Activated naive CD8-positive, alpha-beta T cell (primary cell): ENCODE results near the gene GPR78.
"Not testable (repeated sequence)": the region's sequence is repeated elsewhere in the genome, so short reads cannot be mapped to it uniquely, and the experiment has no call there.

Experiments used
- H3K27ac Mint-ChIP-seq: one replicate; pipeline ENCODE4 v1.8.0; 2021; ENCODE audit warnings: mixed read lengths
- H3K27me3 Mint-ChIP-seq: one replicate; pipeline ENCODE4 v1.8.0; 2021; ENCODE audit warnings: mixed read lengths
- H3K36me3 Mint-ChIP-seq: one replicate; pipeline ENCODE4 v1.8.0; 2021; ENCODE audit warnings: mixed read lengths
- H3K4me1 Mint-ChIP-seq: one replicate; pipeline ENCODE4 v1.8.0; 2021; ENCODE audit warnings: low read depth, mixed read lengths
- H3K4me3 Mint-ChIP-seq: one replicate; pipeline ENCODE4 v1.8.0; 2021; ENCODE audit warnings: mild to moderate bottlenecking, mixed read lengths
- H3K9me3 Mint-ChIP-seq: one replicate; pipeline ENCODE4 v1.8.0; 2021; ENCODE audit warnings: low read depth, mixed read lengths

Gene GPR78

DNA sequence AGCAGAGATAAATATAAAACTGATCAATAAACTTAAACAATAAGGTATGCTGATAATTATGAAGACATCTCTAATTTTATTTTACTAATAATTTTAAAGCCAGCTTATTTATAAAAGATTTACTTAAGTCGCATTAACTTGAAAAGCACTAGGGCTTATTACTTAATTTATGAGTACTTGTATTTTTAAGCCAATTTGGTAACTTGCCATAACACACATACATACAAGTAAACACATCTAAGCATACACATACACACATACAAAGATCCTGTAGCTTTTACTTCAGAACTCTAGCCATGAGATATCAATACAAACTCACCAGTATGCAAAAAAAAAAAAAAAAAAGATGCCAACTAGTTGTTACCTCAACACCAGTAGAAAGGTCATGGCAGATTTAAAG, 10.0 kb upstream of the GPR78 start:
- Mint-ChIP-seq H3K9me3 (no peaks in the 10 kb centered on the region), H3K36me3 (no peaks in the 10 kb centered on the region), H3K4me3 (no peak overlapping the region), H3K27me3 (peaks cover 1% of the 10 kb centered on the region), H3K27ac (no peak overlapping the region), H3K4me1 (no peaks in the 10 kb centered on the region)

GRCh38 chr4:8571702-8572685, 8.2 kb upstream of the GPR78 start:
- Mint-ChIP-seq H3K36me3 (no peaks in the 10 kb centered on the region), H3K27me3 (peaks cover 2% of the 10 kb centered on the region), H3K4me1 (no peaks in the 10 kb centered on the region), H3K4me3 (no peak overlapping the region), H3K27ac (no peak overlapping the region), H3K9me3 (no peaks in the 10 kb centered on the region)

GRCh38 chr4:8573266-8573665, 6.9 kb upstream of the GPR78 start:
- Mint-ChIP-seq H3K27me3 (peaks cover 7% of the 10 kb centered on the region), H3K9me3 (no peaks in the 10 kb centered on the region), H3K27ac (no peak overlapping the region), H3K4me1 (no peaks in the 10 kb centered on the region), H3K36me3 (no peaks in the 10 kb centered on the region), H3K4me3 (no peak overlapping the region)

DNA sequence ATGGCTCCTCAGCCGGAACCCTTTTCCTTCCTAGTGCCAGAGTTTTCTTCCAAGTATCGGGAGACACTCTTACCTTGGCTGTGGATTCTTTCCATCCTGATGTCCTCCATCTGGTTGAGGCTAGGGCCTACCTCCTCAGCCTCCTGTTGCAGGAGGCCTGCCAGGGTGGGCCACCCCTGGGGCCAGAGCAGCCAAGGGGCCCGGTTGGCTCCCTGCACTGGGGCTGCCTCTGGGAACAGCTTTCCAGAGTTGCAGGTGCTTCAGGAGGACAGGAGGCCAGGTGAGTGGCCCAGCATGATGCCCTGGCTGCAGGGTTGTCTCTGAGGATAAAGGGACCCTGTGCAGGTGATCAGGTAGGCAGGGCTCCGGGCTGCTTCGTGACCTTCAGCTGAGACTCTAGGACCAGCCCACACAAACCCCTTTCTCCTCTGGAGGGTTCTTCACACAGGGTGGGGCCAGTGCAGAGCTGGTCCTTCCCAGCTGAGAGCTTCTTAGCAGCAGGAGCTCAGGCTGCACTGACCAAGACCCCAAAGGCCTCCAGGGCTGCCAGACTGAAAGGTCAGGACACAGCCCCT, 5.3 kb upstream of the GPR78 start:
- Mint-ChIP-seq H3K4me1 (no peaks in the 10 kb centered on the region), H3K4me3 (no peak overlapping the region), H3K9me3 (no peaks in the 10 kb centered on the region), H3K36me3 (no peaks in the 10 kb centered on the region), H3K27ac (no peak overlapping the region), H3K27me3 (peaks cover 10% of the 10 kb centered on the region)

DNA sequence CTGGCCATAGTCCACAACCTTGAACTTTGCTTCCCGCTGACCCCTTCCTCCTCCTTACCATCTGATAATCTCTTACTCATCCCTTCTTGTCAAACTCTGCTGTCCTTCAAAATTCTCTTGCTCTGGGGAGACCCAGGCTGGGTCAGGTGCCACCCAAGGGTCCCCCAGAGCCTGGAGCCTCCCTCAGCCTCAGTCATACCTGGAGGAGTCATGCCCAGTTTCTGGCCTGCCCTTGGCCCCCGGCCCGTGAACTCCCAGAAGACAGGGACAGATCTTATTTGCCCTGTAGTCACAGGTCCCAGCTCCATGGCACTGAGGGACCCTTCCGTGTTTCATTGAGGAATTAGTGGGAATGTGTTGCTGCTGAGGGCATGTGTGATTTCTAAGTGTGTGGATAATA, 4.7 kb upstream of the GPR78 start:
- H3K27me3 Mint-ChIP-seq = peaks cover 12% of the 10 kb centered on the region
- H3K27ac Mint-ChIP-seq = no peak overlapping the region
- no peaks in the 10 kb centered on the region for H3K36me3 Mint-ChIP-seq
- no peaks in the 10 kb centered on the region for H3K4me1 Mint-ChIP-seq
- H3K4me3 Mint-ChIP-seq = no peak overlapping the region
- no peaks in the 10 kb centered on the region for H3K9me3 Mint-ChIP-seq

DNA sequence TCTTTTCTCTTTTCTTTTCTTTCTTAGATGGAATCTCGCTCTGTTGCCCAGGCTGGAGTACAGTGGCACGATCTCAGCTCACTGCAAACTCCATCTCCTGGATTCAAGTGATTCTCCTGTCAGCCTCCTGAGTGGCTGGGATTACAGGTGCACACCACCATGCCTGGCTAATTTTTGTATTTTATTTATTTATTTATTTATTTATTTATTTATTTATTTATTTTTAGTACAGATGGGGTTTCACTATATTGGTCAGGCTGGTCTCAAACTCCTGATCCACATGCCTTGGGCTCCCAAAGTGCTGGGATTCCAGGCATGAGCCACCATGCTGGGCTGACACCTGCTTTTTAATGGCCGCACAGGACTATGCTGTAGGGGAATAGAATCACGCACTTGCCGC, 3.6 kb upstream of the GPR78 start:
- H3K9me3 Mint-ChIP-seq, H3K4me1 Mint-ChIP-seq, H3K27ac Mint-ChIP-seq, H3K4me3 Mint-ChIP-seq, H3K36me3 Mint-ChIP-seq: not testable (repeated sequence)
- H3K27me3 Mint-ChIP-seq = peaks cover 12% of the 10 kb centered on the region

DNA sequence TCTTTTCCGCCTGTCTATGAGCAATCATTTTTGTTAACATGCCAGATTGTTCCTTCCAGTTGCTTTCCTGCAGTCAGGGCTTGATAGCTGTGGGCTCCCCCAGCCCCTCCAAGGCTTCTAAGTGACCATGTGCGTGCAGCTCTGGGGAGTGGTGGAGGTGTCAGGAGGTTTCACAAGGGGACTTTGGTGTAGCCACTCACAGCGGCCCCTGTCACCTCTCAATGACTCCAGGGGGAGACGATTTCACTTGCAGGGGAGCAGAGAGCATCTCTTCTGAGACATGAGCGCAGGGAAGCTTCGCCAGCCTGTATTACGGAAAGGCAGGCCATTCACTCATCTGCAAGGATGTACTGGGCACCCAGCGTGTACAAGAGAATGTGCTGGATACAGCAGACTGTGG, 3.1 kb upstream of the GPR78 start:
- H3K4me3 Mint-ChIP-seq = no peak overlapping the region
- no peak overlapping the region for H3K27ac Mint-ChIP-seq
- H3K9me3 Mint-ChIP-seq = no peaks in the 10 kb centered on the region
- H3K4me1 Mint-ChIP-seq = no peaks in the 10 kb centered on the region
- H3K36me3 Mint-ChIP-seq = no peaks in the 10 kb centered on the region
- peaks cover 14% of the 10 kb centered on the region for H3K27me3 Mint-ChIP-seq

DNA sequence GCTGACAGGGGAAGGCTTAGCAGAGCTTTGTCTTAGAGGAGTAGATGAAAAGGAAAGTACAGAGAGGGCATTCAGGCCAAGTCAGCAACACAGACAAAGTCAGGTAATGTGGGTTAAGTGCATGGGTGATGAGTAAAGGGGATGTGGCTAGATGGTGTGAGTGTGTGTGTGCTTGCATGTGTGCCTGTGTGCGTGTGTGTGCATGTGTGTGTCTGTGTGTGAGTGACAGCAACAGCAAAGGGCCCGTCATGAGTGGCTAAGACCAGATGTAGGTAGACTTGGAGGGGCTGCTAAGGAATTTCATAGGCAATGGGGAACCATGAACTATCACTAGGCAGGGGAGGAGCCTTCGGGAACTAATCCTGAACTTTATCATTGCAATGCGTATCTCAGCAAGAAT, 2.2 kb upstream of the GPR78 start:
- no peaks in the 10 kb centered on the region for H3K4me1 Mint-ChIP-seq
- H3K4me3 Mint-ChIP-seq = no peak overlapping the region
- H3K9me3 Mint-ChIP-seq = no peaks in the 10 kb centered on the region
- peaks cover 14% of the 10 kb centered on the region for H3K27me3 Mint-ChIP-seq
- H3K27ac Mint-ChIP-seq = no peak overlapping the region
- H3K36me3 Mint-ChIP-seq = no peaks in the 10 kb centered on the region

DNA sequence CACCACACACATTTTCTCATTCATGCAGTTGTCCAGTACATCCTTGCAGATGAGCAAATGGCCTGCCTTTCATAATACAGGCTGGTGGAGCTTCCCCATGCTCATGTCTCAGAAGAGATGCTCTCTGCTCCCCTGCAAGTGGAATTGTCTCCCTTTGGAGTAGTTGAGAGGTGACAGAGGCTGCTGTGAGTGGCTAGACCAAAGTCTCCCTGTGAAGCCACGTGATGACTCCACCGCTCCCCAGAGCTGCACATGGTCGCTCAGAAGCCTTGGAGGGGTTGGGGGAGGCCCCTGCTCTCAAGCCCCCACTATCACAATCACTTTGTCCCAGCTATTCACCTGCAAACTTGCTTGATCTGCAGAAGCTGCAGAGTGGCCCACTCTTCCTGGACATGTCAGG, 1.5 kb upstream of the GPR78 start:
- H3K9me3 Mint-ChIP-seq = no peaks in the 10 kb centered on the region
- no peak overlapping the region for H3K4me3 Mint-ChIP-seq
- no peak overlapping the region for H3K27ac Mint-ChIP-seq
- no peaks in the 10 kb centered on the region for H3K36me3 Mint-ChIP-seq
- peaks cover 14% of the 10 kb centered on the region for H3K27me3 Mint-ChIP-seq
- no peaks in the 10 kb centered on the region for H3K4me1 Mint-ChIP-seq

DNA sequence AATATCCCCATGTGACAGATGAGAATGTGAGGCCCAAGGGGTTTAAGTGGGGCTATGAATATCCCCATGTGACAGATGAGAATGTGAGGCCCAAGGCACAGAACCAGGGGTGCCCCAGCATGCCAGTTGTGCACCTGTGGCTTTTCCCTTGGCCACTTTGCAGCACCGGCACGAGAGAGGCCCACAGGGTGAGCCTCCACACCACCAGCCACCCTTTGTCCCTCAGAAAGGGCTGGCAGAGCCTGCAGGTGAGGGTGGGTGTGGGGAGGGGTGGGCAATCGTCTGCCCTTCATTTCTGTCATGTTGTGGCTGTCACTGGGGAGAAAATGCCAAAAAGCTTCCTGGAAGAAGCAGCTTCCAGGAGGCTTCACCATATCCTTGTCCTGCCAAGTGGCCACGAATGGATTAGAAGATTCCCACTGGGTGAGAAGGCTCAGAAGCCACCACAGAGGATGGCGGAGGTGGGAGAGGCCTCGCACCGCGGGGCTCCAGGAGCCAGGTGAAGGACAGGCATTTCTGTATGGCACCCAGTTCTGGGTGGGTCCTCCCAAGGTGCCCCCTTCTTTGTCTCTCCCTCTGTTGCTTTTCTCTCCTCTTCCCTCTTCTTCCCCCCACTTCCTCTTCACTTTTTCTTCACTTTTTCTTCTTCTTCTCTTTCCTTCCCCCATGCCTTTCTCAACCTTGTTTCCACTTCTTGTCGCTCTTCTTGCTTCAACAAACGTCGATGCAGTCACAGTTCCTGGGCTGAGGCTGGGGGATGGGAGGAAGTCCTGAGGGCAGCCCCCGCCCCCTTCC, 469 bp upstream of the GPR78 start:
- no peak overlapping the region for H3K27ac Mint-ChIP-seq
- no peaks in the 10 kb centered on the region for H3K4me1 Mint-ChIP-seq

GRCh38 chr4:8581094-8581861, 1.1 kb downstream of the GPR78 start:
- Mint-ChIP-seq H3K27ac (no peak overlapping the region), H3K36me3 (no peaks in the 10 kb centered on the region), H3K4me3 (no peak overlapping the region), H3K9me3 (no peaks in the 10 kb centered on the region), H3K4me1 (no peaks in the 10 kb centered on the region), H3K27me3 (peaks cover 19% of the 10 kb centered on the region)

More for the DNA sequence above, 469 bp upstream of the GPR78 start:
- Mint-ChIP-seq H3K27me3 (peaks cover 19% of the 10 kb centered on the region), H3K36me3 (no peaks in the 10 kb centered on the region), H3K9me3 (no peaks in the 10 kb centered on the region), H3K4me3 (no peak overlapping the region)

- no peaks in the 10 kb centered on the region for H3K9me3 Mint-ChIP-seq
- H3K4me3 Mint-ChIP-seq = no peak overlapping the region
- no peaks in the 10 kb centered on the region for H3K36me3 Mint-ChIP-seq
- no peak overlapping the region for H3K27ac Mint-ChIP-seq
- H3K4me1 Mint-ChIP-seq = no peaks in the 10 kb centered on the region
- H3K27me3 Mint-ChIP-seq = peaks cover 17% of the 10 kb centered on the region
These were observed 1.8 kb downstream of the GPR78 start for GRCh38 chr4:8582016-8582415.

DNA sequence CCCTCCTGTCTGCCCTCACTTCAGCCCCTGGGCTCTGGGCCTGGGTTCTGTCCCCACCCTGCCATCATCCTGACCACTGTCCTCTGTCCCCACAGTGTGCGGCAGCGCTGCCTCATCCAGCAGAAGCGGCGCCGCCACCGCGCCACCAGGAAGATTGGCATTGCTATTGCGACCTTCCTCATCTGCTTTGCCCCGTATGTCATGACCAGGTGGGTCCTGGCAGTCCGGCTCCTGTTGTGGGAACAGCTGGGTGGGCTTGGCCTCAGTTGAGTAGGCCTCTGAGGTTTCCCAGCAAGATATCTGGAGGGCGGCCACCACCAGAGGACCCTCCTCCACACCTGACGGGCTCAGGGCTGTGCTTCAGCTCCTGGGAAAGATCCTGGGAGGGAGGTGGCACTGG, 2.2 kb downstream of the GPR78 start:
- Mint-ChIP-seq H3K9me3 (no peaks in the 10 kb centered on the region), H3K27ac (no peak overlapping the region), H3K36me3 (no peaks in the 10 kb centered on the region), H3K27me3 (peaks cover 16% of the 10 kb centered on the region), H3K4me1 (no peaks in the 10 kb centered on the region), H3K4me3 (no peak overlapping the region)

- no peak overlapping the region for H3K27ac Mint-ChIP-seq
- peaks cover 12% of the 10 kb centered on the region for H3K27me3 Mint-ChIP-seq
- H3K4me1 Mint-ChIP-seq = no peaks in the 10 kb centered on the region
- H3K4me3 Mint-ChIP-seq = no peak overlapping the region
- H3K9me3 Mint-ChIP-seq = no peaks in the 10 kb centered on the region
- H3K36me3 Mint-ChIP-seq = no peaks in the 10 kb centered on the region
These were observed 2.9 kb downstream of the GPR78 start for GRCh38 chr4:8582941-8583654.
